ENCODE data around the gene TINAG.
"Not testable (repeated sequence)": the region's sequence is repeated elsewhere in the genome, so short reads cannot be mapped to it uniquely, and the experiment has no call there.

TINAG gene

DNA sequence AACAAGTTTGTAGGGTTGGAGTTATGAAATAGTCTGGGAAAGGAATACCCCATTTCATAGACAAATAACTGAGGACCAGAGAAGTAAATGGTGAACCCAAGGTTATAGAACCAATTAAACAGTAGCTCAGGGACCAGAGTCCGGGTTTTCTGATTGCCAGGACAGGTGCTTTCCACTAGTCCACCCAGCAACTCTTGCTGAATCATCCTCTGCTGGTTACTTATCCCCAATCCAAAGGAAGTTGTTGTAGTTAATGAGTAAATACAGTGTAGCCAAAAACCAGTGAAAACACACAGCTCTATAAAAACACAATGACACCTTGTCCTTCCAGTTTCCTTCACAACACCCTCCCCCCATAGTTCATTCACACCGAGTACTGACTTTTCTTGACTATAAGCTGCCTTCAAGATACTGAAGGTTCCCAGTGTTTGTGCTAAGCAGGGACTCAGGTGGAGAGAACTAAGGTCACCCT is 766 bp upstream of the TINAG start:
- DNase-seq (ENCODE audit: low read depth), result no peak

DNA sequence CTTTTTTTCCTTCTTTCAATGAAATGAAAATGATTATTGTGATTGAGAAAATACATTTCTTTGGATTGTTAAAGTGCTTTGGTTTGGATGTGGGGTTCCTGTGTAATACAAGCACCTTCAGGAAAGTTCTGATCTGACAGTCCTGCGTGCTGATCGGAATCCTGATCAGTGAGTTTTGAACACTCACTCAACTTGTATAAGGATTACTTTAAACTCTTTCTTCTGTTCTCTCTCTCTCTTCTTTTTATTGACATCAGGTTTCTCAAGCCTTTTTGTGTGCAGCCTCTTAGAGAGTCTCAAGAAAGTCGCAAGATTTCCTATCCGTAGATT is 710 bp downstream of the TINAG start:
- no peak for DNase-seq (ENCODE audit: low read depth)

DNA sequence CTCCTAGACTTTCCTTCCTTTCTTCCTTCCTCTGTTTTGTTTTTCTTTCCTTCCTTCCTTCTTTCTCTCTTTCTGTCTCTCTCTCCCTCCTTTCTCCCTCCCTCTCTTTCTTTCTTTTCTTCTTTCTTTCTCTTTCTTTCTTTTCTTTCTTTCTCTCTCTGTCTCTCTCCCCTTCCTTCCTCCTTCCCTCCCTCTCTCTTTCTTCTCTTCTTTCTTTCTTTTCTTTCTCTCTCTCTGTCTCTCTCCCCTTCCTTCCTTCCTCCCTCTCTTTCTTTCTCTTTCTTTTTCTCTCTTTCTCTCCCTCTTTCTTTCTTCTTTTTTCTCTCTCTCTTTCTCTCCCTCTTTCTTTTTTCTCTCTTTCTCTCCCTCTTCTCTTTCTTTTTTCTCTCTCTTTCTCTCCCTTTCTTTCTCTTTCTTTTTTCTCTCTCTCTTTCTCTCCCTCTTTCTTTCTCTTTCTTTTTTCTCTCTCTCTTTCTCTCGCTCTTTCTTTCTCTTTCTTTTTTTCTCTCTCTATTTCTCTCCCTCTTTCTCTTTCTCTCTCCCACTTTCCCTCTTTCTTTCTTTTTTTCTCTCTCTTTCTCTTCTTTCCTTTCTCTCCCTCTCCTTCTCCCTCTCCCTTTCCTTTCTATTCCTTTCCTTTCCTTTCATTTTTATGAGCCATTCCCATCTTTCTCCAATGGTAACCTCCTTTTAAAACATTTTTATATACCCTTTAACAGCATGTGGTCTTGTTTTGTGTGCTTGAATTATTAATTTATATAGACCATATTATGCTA is 2.3 kb downstream of the TINAG start:
- DNase-seq (ENCODE audit: low read depth), result no peak

- DNase-seq (ENCODE audit: low read depth), result no peak
Measured at GRCh38 chr6:54315656-54316055, 7.4 kb downstream of the TINAG start.

- no peak for DNase-seq (ENCODE audit: low read depth)
Measured at GRCh38 chr6:54320871-54321270, 12.6 kb downstream of the TINAG start.

GRCh38 chr6:54327631-54328030 is 19.4 kb downstream of the TINAG start:
- DNase-seq (ENCODE audit: low read depth), result no peak

DNA sequence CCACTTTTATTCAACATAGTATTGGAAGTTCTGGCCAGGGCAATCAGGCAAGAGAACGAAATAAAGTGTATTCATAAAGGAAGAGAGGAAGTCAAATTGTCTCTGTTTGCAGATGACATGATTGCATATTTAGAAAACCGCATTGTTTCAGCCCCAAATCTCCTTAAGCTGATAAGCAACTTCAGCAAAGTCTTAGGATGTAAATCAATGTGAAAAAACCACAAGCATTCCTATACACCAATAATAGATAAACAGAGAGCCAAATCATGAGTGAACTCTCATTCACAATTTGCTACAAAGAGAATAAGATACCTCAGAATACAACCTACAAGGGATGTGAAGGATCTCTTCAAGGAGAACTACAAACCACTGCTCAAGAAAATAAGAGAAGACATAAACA is 23.3 kb downstream of the TINAG start:
- not testable (repeated sequence) for DNase-seq (ENCODE audit: low read depth)

DNA sequence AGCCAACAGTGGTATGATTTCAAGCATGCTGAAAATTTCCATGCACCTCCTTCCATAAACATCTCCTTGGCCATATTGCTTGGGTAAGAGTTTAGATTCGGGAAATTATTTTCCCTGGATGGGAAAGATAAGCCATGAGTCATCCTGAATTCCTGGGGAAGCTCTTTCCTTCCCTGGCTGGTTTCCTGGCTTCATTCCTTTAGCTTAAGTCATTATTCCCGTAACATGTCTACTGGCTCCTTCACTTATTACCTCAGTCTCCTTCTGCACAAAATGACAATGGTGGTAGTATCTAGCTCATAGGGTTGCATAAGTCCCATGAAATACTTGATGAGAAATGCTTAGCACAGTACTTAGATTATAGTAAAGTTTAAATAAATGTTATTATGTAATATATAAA is 27.6 kb downstream of the TINAG start:
- DNase-seq (ENCODE audit: low read depth), result no peak

DNA sequence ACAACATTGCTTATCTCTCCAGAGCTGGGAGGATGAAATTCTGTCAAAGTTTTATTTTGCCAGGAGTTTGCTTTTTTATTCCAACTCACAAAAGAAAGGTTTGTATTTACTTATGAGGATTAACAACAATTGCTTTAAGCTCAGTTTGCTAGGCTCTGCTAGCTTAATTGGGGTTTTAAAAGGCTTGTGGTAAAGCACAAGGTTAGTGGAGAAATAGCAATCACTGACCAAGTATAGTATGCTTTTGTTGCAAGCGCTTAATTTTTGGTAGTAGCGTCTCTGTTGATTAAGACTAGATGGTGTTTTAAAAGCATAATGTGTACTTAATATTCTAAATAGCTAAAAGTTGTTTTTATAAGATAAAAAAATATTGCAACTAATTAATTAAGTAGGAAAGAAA is 45.7 kb downstream of the TINAG start:
- no peak for DNase-seq (ENCODE audit: low read depth)

DNA sequence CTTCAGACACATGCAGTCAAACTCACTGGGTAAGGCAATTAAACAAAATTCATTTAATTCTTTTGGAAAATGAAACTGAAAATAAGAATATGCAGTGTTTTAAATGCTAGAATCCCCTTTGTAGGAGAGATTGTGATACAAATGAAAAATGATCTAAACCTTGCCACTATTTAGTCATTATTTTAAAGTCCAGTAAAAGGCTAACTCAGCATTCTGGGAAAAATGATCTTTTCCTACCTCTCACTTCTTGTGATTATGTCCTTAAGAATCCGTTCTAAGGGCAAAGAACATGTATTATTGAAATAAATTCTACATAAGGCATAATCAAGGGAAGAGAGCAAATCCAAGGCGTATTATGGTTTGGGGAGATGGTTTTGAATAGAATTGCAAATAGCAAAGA is 46.4 kb downstream of the TINAG start:
- no peak for DNase-seq (ENCODE audit: low read depth)

GRCh38 chr6:54357141-54357540 is 48.9 kb downstream of the TINAG start:
- DNase-seq (ENCODE audit: low read depth), result no peak

- DNase-seq (ENCODE audit: low read depth), result no peak
Measured at GRCh38 chr6:54361188-54361587, 52.9 kb downstream of the TINAG start.

GRCh38 chr6:54361734-54362133 is 53.5 kb downstream of the TINAG start:
- no peak for DNase-seq (ENCODE audit: low read depth)

- no peak for DNase-seq (ENCODE audit: low read depth)
Measured at GRCh38 chr6:54366667-54367327, 58.6 kb downstream of the TINAG start.

DNA sequence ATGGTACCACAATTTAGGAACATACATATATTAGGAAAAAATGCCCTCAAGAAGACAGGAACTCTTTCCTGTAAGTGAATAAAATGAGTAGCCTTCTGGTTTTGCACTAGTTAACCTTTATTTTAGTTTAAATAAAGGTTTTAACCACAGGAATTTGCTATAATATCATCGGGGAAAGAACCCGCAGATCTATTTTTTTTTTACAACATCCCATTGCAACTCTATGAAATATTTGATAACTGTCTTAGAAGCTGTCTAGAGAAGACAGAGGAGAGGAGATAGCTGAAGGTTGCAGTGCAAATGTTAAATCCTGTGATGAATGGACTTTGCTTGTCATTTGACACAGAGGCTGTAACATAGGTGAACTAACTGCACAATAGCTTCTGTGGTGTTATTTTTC is 69.5 kb downstream of the TINAG start:
- DNase-seq (ENCODE audit: low read depth), result no peak

GRCh38 chr6:54386295-54386694 is 78.1 kb downstream of the TINAG start:
- DNase-seq (ENCODE audit: low read depth), result no peak

- DNase-seq (ENCODE audit: low read depth), result no peak
Measured at GRCh38 chr6:54390362-54390761, 82.1 kb downstream of the TINAG start.

- DNase-seq (ENCODE audit: low read depth), result no peak
Measured at GRCh38 chr6:54391577-54391976, 83.3 kb downstream of the TINAG start.

GRCh38 chr6:54403096-54403495 is 94.9 kb downstream of the TINAG start:
- no peak for DNase-seq (ENCODE audit: low read depth)

DNA sequence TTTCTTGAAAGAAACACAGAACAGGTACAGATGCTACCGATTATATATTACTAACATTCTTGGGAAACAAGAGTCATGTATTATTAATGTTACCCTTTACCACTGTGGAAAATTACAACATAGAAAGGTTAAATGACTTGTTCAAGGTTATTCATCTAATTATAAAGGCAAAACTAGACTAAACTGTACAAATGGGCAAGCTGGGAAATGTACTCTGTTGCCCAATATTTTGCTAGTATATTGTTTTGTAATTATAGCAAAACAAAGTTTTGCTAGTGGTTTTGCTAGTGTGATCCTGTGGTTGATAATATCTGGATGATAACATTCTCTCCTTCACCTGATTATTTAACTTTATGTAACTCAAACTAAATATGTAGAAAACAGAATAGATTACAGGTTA is 96.5 kb downstream of the TINAG start:
- DNase-seq (ENCODE audit: low read depth), result no peak

DNA sequence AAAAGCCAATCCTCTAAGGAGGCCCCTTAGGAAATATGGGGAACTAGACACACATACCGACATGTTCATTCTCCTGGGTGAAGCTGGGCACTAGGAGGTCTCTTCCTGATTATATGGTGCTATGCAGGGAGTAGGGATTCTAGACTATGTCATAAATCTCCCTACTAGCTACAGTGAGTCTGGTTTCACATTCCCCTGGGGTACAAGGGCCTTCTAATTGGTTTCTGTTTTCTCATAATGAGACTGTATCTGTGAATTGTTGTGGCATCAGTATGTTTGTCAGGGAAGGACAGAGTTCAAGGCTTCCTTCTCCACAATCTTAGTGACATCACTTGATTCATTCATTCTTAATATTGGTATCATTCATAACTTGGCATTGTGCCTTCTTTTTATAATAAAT is 103.5 kb downstream of the TINAG start:
- no peak for DNase-seq (ENCODE audit: low read depth)

DNA sequence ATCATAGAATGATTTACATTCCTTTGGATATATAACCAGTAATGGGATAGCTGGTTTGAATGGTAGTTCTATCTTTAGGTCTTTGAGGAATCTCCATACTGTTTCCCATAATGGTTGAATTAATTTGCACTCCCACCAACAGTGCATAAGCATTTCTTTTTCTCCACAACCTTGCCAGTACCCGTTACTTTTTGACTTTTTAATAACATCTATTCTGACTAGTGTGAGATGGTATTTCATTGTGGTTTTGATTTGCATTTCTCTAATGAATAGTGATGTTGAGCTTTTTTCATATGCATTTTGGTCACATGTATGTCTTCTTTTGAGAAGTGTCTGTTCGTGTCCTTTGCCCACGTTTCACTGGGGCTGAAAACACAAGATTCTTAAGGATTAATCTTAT is 107.3 kb downstream of the TINAG start:
- DNase-seq (ENCODE audit: low read depth), result no peak

- DNase-seq (ENCODE audit: low read depth), result no peak
Measured at GRCh38 chr6:54419885-54420284, 111.6 kb downstream of the TINAG start.

DNA sequence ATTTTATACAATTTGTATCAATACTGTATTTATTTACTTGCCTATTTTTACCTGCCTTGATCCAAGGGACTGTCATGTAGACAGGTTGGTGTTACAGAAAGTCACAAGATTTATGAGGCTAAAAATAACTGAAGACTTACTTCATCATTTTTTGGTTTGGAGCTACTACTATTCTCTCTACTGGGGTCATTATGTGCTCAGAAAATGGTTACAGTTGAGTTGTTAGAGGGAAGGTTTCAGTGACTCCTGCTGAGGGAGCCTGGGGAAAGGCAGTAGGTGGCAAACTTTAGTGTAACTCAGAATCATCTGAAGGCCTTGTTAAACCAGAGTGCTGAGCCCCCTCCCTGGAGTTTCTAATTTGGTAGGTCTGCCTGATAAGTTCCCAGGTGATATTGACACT is 118.8 kb downstream of the TINAG start:
- no peak for DNase-seq (ENCODE audit: low read depth)
